Panc1 (cell line): ENCODE measurements around the gene MIER2. TPM values are rescaled to one million over a fixed set of nuclear protein-coding genes. Genes with fewer than 3 reads are reported as not detected.
A peak's percentile ranks its signal among the peaks of the same experiment; 100 is the strongest.
"Not testable (repeated sequence)": the region's sequence is repeated elsewhere in the genome, so short reads cannot be mapped to it uniquely, and the experiment has no call there.

Experiments
- ATAC-seq: fragments of 200-7000 bp; cut with Tn5 transposase; 2 replicates; pipeline ENCODE4 v1.9.1; 2020; ENCODE audit warnings: mild to moderate bottlenecking, moderate library complexity
- BruUV-seq: library from RNA; stranded (reverse); fragments of 400-500 nt; replicated peaks from 2 replicates; lab custom pipeline; 2021; lab: Mats Ljungman, UMichigan
- CTCF ChIA-PET: fragments of 300-600 bp; sonication (Branson Sonifier 250); formaldehyde crosslinking; loops from one replicate; lab custom pipeline; 2022; ENCODE audit warnings: antibody characterized with exemption; lab: Charles Lee
- POLR2A ChIA-PET: fragments of 300-600 bp; sonication (Branson Sonifier 250); formaldehyde crosslinking; loops from one replicate; lab custom pipeline; 2022; ENCODE audit warnings: antibody characterized with exemption; lab: Charles Lee
- DNase-seq: peaks from one replicate; pipeline ENCODE4 v3.0.0-alpha.2; 2010; ENCODE audit warnings: low read depth, low spot score
- H3K27ac ChIP-seq: 2 replicates; pipeline ENCODE4 v1.5.1; 2011; ENCODE audit warnings: mild to moderate bottlenecking, low read length, inconsistent platforms
- H3K27me3 ChIP-seq: fragments of 200-500 bp; sonication (Bioruptor generic); 2 replicates; pipeline ENCODE4 v1.6.0; 2014; ENCODE audit warnings: low read length, inconsistent platforms; ENCODE audit not compliant: control insufficient read depth, insufficient read depth
- H3K36me3 ChIP-seq: fragments of 200-500 bp; sonication (Bioruptor generic); 2 replicates; pipeline ENCODE4 v1.5.1; 2014; ENCODE audit warnings: inconsistent platforms, mild to moderate bottlenecking, low read length, moderate library complexity; ENCODE audit not compliant: control insufficient read depth, insufficient read depth
- H3K4me1 ChIP-seq: 2 replicates; pipeline ENCODE4 v1.5.1; 2011; ENCODE audit warnings: inconsistent platforms, mild to moderate bottlenecking, low read length, moderate library complexity; ENCODE audit not compliant: control insufficient read depth, insufficient read depth
- H3K4me3 ChIP-seq, 2 experiments: 2 replicates each; pipeline ENCODE4 v1.5.1; 2011 to 2012; ENCODE audit warnings: low read depth in 2 of 2, low read length in 2 of 2, mild to moderate bottlenecking in 2 of 2, inconsistent platforms in 1 of 2, moderate library complexity in 1 of 2
- H3K9me3 ChIP-seq: fragments of 200-500 bp; sonication (Bioruptor generic); 2 replicates; pipeline ENCODE4 v1.5.1; 2014; ENCODE audit warnings: low read depth, mild to moderate bottlenecking, inconsistent platforms, low read length, moderate library complexity; ENCODE audit not compliant: control insufficient read depth, insufficient read depth
- CTCF ChIP-seq: fragments of 450-650 bp; IDR thresholded peaks from 2 replicates; pipeline ENCODE4 v1.5.1; 2017; ENCODE audit warnings: mild to moderate bottlenecking
- POLR2AphosphoS5 ChIP-seq: IDR thresholded peaks from 2 replicates; pipeline ENCODE4 v1.6.1; 2012; ENCODE audit warnings: mild to moderate bottlenecking, low read depth, low read length, moderate library complexity
- REST ChIP-seq, 2 experiments: IDR thresholded peaks; 2 replicates each; pipeline ENCODE4 v1.6.1; 2011 to 2012; ENCODE audit warnings: low read depth in 2 of 2, control low read depth in 1 of 2, low read length in 1 of 2, mild to moderate bottlenecking in 1 of 2, moderate library complexity in 1 of 2; ENCODE audit not compliant: insufficient read depth in 1 of 2
- SIN3A ChIP-seq: IDR thresholded peaks from 2 replicates; pipeline ENCODE4 v1.6.1; 2012; ENCODE audit warnings: low read depth, mild to moderate bottlenecking, low read length, moderate library complexity, borderline replicate concordance; ENCODE audit not compliant: insufficient read depth
- TCF7L2 ChIP-seq: IDR thresholded peaks from 2 replicates; pipeline ENCODE4 v1.6.1; 2011; ENCODE audit warnings: mild to moderate bottlenecking, low read depth, low read length, inconsistent platforms
- in situ Hi-C: cut with HindIII; loops from 2 replicates; pipeline ENCODE4 v1.10.0; 2016; ENCODE audit warnings: low sequenced_read_pairs, low pct_unique_long_range_greater_than_20kb
- intact Hi-C: fragments of 100-400 bp; cut with micrococcal nuclease; formaldehyde crosslinking; loops from one replicate; pipeline ENCODE4 v1.10.0; 2022; ENCODE audit not compliant: unreplicated experiment
- total RNA-seq: library from RNA; stranded (reverse); gene quantifications from one replicate; pipeline ENCODE4 v1.2.1, GENCODE V29; 2021; ENCODE audit not compliant: unreplicated experiment

The MIER2 gene
- total RNA-seq, 1 experiment from 2014 or later, result 32.1 TPM

GRCh38 chr19:383922-384798 is 39.6 kb upstream of the MIER2 start:
- BruUV-seq, result no TSS peak
- ChIA-PET CTCF (interaction anchor here (0.6 kb wide), 1 partner anchor 16 kb away, joined by 3 read pairs; no protein-coding TSS in a partner anchor), POLR2A (interaction anchor here (0.6 kb wide), 1 partner anchor 105 kb away, joined by 4 read pairs; no protein-coding TSS in a partner anchor)
- no peaks in the 10 kb centered on the region for H3K27me3 ChIP-seq
- intact Hi-C loops (no loop called here), in situ Hi-C loops (no loop called here)
- no peak for TF ChIP-seq TCF7L2
- TF ChIP-seq CTCF, result peak; percentile 71
- H3K27ac ChIP-seq, result no peak overlapping the region
- no peak overlapping the region for H3K4me3 ChIP-seq
- H3K36me3 ChIP-seq, result no peaks in the 10 kb centered on the region
- DNase-seq (no peak), ATAC-seq (peak; percentile 77)
- no peaks in the 10 kb centered on the region for H3K9me3 ChIP-seq
- H3K4me1 ChIP-seq, result no peaks in the 10 kb centered on the region

GRCh38 chr19:383040-383439 is 38.4 kb upstream of the MIER2 start:
- TF ChIP-seq SIN3A, result no peak
- TF ChIP-seq REST (IDR thresholded peaks at IDR 0.05; ENCODE audit: insufficient read depth in 1 of 2, low read depth in 2 of 2, low read length in 1 of 2), result no peak
- no peak for TF ChIP-seq CTCF
- no peak for TF ChIP-seq TCF7L2
- TF ChIP-seq POLR2AphosphoS5, result no peak
- H3K4me1 ChIP-seq, result no peaks in the 10 kb centered on the region
- no peak overlapping the region for H3K4me3 ChIP-seq
- H3K27me3 ChIP-seq, result no peaks in the 10 kb centered on the region
- intact Hi-C loops, result no loop called here
- DNase-seq, result no peak
- CTCF ChIA-PET, result interaction anchor here (0.6 kb wide), 1 partner anchor 15 kb away, joined by 3 read pairs; no protein-coding TSS in a partner anchor
- POLR2A ChIA-PET, result no interaction called here
- H3K9me3 ChIP-seq, result no peaks in the 10 kb centered on the region
- no peak for ATAC-seq
- no peaks in the 10 kb centered on the region for H3K36me3 ChIP-seq
- no TSS peak for BruUV-seq
- H3K27ac ChIP-seq, result no peak overlapping the region
- in situ Hi-C loops, result no loop called here

GRCh38 chr19:382578-382977 is 38.0 kb upstream of the MIER2 start:
- intact Hi-C loops, result not testable (repeated sequence)
- CTCF ChIA-PET, result interaction anchor here (0.6 kb wide), 1 partner anchor 16 kb away, joined by 11 read pairs; no protein-coding TSS in a partner anchor

GRCh38 chr19:381901-382300 is 37.3 kb upstream of the MIER2 start:
- H3K4me1 ChIP-seq, BruUV-seq, DNase-seq, POLR2A ChIA-PET, ATAC-seq, H3K36me3 ChIP-seq, H3K27me3 ChIP-seq, H3K9me3 ChIP-seq, H3K27ac ChIP-seq, H3K4me3 ChIP-seq, intact Hi-C loops, in situ Hi-C loops: not testable (repeated sequence)
- CTCF ChIA-PET, result interaction anchor here (0.6 kb wide), 1 partner anchor 15 kb away, joined by 11 read pairs; no protein-coding TSS in a partner anchor

More at GRCh38 chr19:382578-382977, 38.0 kb upstream of the MIER2 start:
- H3K27ac ChIP-seq, H3K27me3 ChIP-seq, H3K4me1 ChIP-seq, H3K4me3 ChIP-seq, ATAC-seq, H3K9me3 ChIP-seq, BruUV-seq, H3K36me3 ChIP-seq, POLR2A ChIA-PET, DNase-seq, in situ Hi-C loops: not testable (repeated sequence)
